ENCODE data around the gene AUTS2.

DNA sequence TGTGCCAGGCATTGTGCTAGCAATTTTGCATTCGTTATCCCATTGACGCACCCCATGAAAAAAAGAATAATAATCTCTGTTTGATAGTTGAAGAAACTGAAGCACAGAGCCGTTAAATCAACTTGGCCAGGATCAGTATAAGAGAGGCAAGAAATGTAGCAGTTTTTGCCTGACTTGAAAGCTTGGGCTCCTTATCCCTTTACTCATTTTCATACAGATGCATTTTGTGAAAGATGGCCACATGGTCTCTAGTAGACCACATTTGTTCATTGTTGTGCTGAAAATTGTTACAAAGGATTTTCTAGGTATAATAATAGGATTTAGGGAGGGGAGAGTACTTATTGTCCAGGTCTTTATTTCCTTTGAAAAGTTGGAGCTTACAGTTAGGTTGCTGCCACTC, 14.7 kb downstream of the AUTS2 start:
- TF ChIP-seq, protein P1, sequence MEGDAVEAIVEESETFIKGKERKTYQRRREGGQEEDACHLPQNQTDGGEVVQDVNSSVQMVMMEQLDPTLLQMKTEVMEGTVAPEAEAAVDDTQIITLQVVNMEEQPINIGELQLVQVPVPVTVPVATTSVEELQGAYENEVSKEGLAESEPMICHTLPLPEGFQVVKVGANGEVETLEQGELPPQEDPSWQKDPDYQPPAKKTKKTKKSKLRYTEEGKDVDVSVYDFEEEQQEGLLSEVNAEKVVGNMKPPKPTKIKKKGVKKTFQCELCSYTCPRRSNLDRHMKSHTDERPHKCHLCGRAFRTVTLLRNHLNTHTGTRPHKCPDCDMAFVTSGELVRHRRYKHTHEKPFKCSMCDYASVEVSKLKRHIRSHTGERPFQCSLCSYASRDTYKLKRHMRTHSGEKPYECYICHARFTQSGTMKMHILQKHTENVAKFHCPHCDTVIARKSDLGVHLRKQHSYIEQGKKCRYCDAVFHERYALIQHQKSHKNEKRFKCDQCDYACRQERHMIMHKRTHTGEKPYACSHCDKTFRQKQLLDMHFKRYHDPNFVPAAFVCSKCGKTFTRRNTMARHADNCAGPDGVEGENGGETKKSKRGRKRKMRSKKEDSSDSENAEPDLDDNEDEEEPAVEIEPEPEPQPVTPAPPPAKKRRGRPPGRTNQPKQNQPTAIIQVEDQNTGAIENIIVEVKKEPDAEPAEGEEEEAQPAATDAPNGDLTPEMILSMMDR (IDR thresholded peaks at IDR 0.05), result no peak
- TF ChIP-seq POLR2AphosphoS5 (IDR thresholded peaks at IDR 0.05), result no peak

Data from breast epithelium (tissue), 3 donors.